Activated T-cell treated with anti-CD3 and anti-CD28 coated beads for 1 hour (primary cell): Measurements from ENCODE around the gene SNAI1.
"Not testable (repeated sequence)": the region's sequence is repeated elsewhere in the genome, so short reads cannot be mapped to it uniquely, and the experiment has no call there.

Experiments
- DNase-seq: peaks from one replicate; pipeline ENCODE4 v3.0.0-alpha.2; 2020; ENCODE audit warnings: low read depth

SNAI1 gene

GRCh38 chr20:49964964-49965780, 17.6 kb upstream of the SNAI1 start:
- DNase-seq = no peak

GRCh38 chr20:49965781-49966305, 16.9 kb upstream of the SNAI1 start:
- DNase-seq = no peak

- DNase-seq = no peak
Observed at GRCh38 chr20:49966861-49967260, 15.9 kb upstream of the SNAI1 start.

- no peak for DNase-seq
Observed at GRCh38 chr20:49969234-49969633, 13.5 kb upstream of the SNAI1 start.

GRCh38 chr20:49969946-49970345, 12.8 kb upstream of the SNAI1 start:
- DNase-seq = no peak

- no peak for DNase-seq
Observed at GRCh38 chr20:49970498-49970897, 12.3 kb upstream of the SNAI1 start.

GRCh38 chr20:49973981-49974380, 8.8 kb upstream of the SNAI1 start:
- DNase-seq = no peak

GRCh38 chr20:49976542-49976941, 6.2 kb upstream of the SNAI1 start:
- DNase-seq = no peak

GRCh38 chr20:49977740-49978139, 5.0 kb upstream of the SNAI1 start:
- DNase-seq = not testable (repeated sequence)

GRCh38 chr20:49978685-49979029, 4.1 kb upstream of the SNAI1 start:
- DNase-seq = no peak

- DNase-seq = peak; percentile 62
Observed at GRCh38 chr20:49979030-49979832, 3.5 kb upstream of the SNAI1 start.

- no peak for DNase-seq
Observed at GRCh38 chr20:49980140-49981008, 2.4 kb upstream of the SNAI1 start.

GRCh38 chr20:49981218-49982071, 1.3 kb upstream of the SNAI1 start:
- DNase-seq = no peak

GRCh38 chr20:49982072-49982345, 771 bp upstream of the SNAI1 start:
- no peak for DNase-seq

- DNase-seq = no peak
Observed at GRCh38 chr20:49983123-49983847, 505 bp downstream of the SNAI1 start.

- DNase-seq = no peak
Observed at GRCh38 chr20:49983848-49984408, 1.1 kb downstream of the SNAI1 start.

- no peak for DNase-seq
Observed at GRCh38 chr20:49984426-49985153, 1.8 kb downstream of the SNAI1 start.

GRCh38 chr20:49985157-49985556, 2.4 kb downstream of the SNAI1 start:
- no peak for DNase-seq

- no peak for DNase-seq
Observed at GRCh38 chr20:49985617-49986016, 2.8 kb downstream of the SNAI1 start.

GRCh38 chr20:49986049-49986448, 3.3 kb downstream of the SNAI1 start:
- DNase-seq = no peak
